ENCODE data around the gene HAVCR1.
"Not testable (repeated sequence)": the region's sequence is repeated elsewhere in the genome, so short reads cannot be mapped to it uniquely, and the experiment has no call there.

Gene HAVCR1

GRCh38 chr5:157033071-157033583 lies 25.8 kb downstream of the HAVCR1 start:
- DNase-seq (ENCODE audit: low read depth) = no peak
- TF ChIP-seq CTCF (IDR thresholded peaks at IDR 0.05; ENCODE audit: low read depth, low read length, missing control alignments) = no peak
- no peak overlapping the region for H3K4me3 ChIP-seq (ENCODE audit: low read depth, low read length)

- TF ChIP-seq CTCF (IDR thresholded peaks at IDR 0.05; ENCODE audit: low read depth, low read length, missing control alignments) = no peak
- H3K4me3 ChIP-seq (ENCODE audit: low read depth, low read length) = no peak overlapping the region
- DNase-seq (ENCODE audit: low read depth) = no peak
These were observed 28.2 kb downstream of the HAVCR1 start for GRCh38 chr5:157030692-157031091.

- no peak for TF ChIP-seq CTCF (IDR thresholded peaks at IDR 0.05; ENCODE audit: low read depth, low read length, missing control alignments)
- H3K4me3 ChIP-seq (ENCODE audit: low read depth, low read length) = no peak overlapping the region
- no peak for DNase-seq (ENCODE audit: low read depth)
These were observed 29.5 kb downstream of the HAVCR1 start for GRCh38 chr5:157029457-157029856.

GRCh38 chr5:157027663-157028062 lies 31.3 kb downstream of the HAVCR1 start:
- not testable (repeated sequence) for H3K4me3 ChIP-seq (ENCODE audit: low read depth, low read length)

GRCh38 chr5:157026789-157027424 lies 32.0 kb downstream of the HAVCR1 start:
- TF ChIP-seq CTCF (IDR thresholded peaks at IDR 0.05; ENCODE audit: low read depth, low read length, missing control alignments) = peak; percentile 79
- DNase-seq (ENCODE audit: low read depth) = no peak
- H3K4me3 ChIP-seq (ENCODE audit: low read depth, low read length) = no peak overlapping the region

More at GRCh38 chr5:157027663-157028062, 31.3 kb downstream of the HAVCR1 start:
- DNase-seq (ENCODE audit: low read depth) = peak; percentile 58

GRCh38 chr5:157025093-157025698 lies 33.7 kb downstream of the HAVCR1 start:
- no peak overlapping the region for H3K4me3 ChIP-seq (ENCODE audit: low read depth, low read length)
- no peak for TF ChIP-seq CTCF (IDR thresholded peaks at IDR 0.05; ENCODE audit: low read depth, low read length, missing control alignments)
- peak; percentile 25 for DNase-seq (ENCODE audit: low read depth)

- no peak for TF ChIP-seq CTCF (IDR thresholded peaks at IDR 0.05; ENCODE audit: low read depth, low read length, missing control alignments)
- H3K4me3 ChIP-seq (ENCODE audit: low read depth, low read length) = no peak overlapping the region
- DNase-seq (ENCODE audit: low read depth) = no peak
These were observed 34.5 kb downstream of the HAVCR1 start for GRCh38 chr5:157024208-157024959.
